Measurements from ENCODE around the gene SLC13A1. TPM values are rescaled to one million over a fixed set of nuclear protein-coding genes. Genes with fewer than 3 reads are reported as not detected.
A peak's percentile ranks its signal among the peaks of the same experiment; 100 is the strongest.
"Not testable (repeated sequence)": the region's sequence is repeated elsewhere in the genome, so short reads cannot be mapped to it uniquely, and the experiment has no call there.

Gene SLC13A1, protein sequence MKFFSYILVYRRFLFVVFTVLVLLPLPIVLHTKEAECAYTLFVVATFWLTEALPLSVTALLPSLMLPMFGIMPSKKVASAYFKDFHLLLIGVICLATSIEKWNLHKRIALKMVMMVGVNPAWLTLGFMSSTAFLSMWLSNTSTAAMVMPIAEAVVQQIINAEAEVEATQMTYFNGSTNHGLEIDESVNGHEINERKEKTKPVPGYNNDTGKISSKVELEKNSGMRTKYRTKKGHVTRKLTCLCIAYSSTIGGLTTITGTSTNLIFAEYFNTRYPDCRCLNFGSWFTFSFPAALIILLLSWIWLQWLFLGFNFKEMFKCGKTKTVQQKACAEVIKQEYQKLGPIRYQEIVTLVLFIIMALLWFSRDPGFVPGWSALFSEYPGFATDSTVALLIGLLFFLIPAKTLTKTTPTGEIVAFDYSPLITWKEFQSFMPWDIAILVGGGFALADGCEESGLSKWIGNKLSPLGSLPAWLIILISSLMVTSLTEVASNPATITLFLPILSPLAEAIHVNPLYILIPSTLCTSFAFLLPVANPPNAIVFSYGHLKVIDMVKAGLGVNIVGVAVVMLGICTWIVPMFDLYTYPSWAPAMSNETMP
- polyA plus RNA-seq (2014; cell fraction: cytosol; rRNA removed), result not detected in 2 replicates
- polyA plus RNA-seq (2014; cell fraction: nucleus; rRNA removed), result not detected in 2 replicates

DNA sequence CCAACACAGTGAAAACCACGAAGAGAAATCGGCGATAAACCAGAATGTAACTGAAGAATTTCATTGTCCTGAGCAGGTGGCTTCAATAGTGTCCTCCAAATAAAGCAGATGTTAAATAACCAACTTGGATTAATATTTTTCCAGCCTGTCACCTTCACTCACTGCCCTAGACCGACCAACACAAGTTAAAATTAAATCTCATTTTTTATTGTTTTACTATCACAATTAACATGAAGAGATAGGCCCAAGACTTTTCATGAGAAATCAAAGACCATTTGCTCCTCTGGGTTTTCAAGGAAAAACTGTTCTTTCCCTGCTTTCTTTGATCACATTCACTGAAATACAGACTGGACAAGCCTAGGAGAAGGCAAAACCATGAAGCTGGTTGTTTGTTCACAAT is at the start of gene SLC13A1:
SLC13A1 (minus strand) TSS at position 87 of the 400 bp plus-strand sequence; CDS start at position 64, 23 bp downstream.
- DNase-seq (ENCODE audit: low spot score), result no peak

DNA sequence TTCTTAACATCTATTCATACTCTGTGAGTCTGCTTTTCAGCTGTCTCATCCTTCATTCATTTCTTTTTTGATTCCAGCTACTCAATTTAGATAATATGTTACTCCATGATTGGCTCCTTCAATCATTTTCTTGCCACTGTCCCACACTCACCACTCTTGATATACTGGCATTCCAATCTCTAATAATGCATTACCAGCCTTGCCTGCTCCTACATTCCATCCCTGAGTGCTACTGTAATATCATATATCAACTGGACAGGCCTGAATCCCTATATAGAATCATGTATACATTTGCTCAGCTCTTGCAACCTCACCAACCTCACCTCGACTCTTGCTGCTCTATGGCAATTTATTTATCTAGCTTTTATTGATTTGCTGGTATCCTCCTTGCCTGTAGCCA is 45.0 kb upstream of the SLC13A1 start:
- no peak for DNase-seq (ENCODE audit: low spot score)

DNA sequence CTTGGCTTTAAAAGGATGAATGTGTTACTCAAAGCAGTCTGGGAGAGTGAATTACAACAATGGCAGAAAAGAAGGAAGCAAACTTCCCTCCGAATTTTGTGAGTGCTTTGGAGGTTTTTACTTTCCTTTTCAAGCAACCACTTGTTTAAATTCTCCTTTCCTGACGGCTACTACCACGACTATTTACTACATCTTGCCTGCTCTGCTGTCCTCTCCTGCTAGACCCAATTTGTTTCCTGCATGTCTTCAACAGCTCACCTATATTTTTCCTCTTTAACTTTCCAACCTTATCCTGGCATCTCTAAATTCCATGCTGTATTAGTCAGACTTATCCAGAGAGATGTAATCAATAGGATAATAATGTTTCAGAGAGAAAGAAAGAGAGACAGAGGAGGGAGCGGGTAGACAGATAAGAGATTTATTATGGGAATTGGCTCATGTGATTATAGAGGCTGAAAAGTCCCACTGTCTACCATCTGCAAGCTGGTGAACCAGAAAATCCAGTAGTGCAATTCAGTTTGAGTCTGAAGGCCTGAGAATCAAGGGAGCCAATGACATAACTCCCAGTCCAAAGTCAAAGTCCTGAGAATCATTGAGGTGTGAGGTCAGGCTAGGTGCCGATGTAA is 42.8 kb upstream of the SLC13A1 start:
- peak; percentile 69 for DNase-seq (ENCODE audit: low spot score)

DNA sequence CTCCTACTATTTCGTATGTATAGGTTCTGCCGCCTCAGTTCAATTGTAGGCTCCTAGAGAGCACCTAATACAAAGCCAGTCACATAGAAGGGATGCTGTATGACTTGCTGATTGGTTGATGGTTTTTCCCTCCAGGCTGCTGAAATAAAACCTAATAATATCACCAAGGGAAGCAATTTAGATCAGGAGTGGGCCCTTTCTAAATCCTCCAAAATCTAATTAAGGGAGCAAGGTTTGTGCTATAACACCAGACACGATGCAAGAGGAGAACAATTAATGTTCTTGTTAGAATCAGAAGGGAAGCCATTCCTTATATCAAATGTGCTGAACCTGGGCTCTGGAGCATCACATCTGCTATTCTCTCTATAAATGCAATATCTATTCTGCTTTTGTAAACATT is 42.0 kb upstream of the SLC13A1 start:
- peak; percentile 68 for DNase-seq (ENCODE audit: low spot score)

DNA sequence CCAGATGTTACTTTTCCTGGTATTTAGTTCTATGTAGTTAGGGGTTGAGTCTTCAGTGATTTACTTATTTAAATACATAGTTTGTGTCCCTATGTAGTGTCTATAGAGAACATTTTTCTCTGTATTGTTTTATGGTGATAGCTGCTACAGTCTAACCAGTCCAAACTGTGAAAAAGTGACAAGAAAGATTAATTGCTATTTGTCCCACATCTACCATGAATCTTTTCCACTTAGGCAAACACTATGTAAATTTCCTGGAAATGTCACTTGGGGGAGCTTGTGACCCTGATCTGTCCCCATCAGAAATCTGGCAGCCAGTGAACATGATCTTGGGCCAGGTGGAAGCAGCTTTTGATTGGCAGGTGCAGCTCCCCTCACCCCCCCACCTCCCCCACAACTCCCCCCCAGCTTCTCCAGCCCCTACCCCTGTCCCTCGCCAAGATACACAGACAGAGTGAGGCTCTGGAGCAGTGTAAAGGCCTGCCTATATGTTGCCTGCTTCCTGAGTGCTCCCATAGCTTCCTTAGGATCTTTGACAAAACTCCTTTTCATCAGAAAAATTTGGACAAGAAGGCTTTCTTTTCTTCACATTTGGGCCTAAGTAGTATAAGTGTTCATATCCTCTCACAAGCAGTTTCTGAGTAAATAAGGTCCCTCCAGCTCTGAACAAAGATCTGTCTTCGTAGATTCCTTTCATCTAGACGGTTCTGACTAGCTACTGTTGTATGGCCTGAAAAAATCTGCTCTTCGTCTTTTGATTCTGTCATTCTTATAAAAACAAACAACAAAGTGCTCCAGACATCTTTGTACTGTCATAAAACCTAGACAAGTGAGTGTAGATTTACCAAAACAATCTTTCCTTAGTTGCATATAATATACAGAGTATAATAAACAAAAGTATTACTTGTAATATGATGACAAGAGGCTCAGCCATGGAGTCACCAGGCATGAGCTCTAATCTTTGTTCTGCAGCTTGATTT is 31.5 kb upstream of the SLC13A1 start:
- DNase-seq (ENCODE audit: low spot score), result no peak

DNA sequence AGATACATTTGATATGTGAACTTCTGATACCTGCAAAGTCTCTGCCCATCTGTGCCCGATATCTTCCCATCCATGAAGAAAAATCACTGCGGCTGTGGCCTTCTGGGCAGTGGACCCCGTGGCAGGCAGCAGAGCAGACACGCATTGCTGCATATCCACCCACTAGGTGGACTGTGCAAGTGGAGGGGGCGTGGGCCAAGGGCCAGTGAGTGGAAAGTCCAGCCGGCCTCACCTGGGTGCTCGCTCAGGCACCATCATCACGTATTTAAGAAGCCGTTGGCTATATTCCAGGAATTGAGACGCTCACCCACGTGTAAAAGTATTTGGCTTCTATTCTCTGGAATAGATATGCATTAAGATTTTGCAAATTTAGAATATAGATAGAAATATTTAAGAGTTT is 30.8 kb upstream of the SLC13A1 start:
- no peak for DNase-seq (ENCODE audit: low spot score)

DNA sequence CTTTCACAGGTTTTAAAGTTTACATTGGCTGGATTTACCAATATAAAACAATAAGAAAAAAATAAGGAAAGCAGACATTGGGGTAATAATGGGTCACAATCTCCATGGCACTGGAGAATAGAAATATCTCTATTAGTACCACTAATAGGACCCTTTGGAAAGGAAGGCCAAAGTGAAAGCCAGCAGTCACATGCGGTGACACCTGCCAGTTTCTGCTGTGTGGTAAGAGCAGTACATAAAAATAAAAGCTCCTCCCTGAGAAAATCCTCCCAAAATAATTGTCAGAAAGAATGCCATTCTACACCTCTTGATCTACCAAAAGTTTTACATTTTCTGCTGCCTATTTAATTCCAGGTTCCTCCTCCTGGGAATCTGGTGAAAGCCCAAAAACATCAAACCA is 30.4 kb upstream of the SLC13A1 start:
- DNase-seq (ENCODE audit: low spot score), result no peak

DNA sequence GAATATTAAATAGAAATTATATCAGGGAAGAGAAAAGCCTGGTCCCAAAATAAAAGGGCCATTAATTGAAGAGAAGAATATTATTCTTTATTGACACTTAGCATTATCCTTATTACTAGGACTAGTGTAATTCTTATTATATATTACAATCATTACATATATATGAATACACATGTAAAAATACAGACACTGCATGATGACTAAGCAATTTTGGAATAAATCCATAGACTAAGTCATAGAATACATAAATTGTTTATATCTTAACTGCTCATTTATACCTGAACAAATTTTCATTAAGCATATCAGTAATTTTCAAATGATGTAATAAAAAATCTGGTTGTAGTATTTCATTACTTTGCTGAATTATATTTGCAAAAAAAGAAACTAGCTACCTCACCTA is 29.7 kb upstream of the SLC13A1 start:
- no peak for DNase-seq (ENCODE audit: low spot score)

DNA sequence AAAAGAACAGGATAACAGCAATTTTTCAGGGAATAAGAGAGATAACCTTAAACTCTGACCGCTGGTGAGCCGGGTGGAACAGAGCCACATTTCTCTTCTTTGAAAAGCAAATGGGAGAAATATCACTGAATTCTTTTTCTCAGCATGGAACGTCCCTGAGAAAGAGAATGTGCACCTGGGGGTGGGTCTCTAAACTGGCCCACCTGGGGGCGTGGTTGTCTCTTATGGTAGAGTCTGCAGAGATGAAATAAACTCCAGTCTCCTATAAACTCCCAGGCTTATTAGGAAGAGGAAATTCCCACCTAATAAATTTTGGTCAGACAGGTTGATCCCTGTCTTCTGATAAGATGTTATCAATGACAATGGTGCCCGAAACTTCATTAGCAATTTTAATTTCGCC is 27.9 kb upstream of the SLC13A1 start:
- DNase-seq (ENCODE audit: low spot score), result not testable (repeated sequence)

DNA sequence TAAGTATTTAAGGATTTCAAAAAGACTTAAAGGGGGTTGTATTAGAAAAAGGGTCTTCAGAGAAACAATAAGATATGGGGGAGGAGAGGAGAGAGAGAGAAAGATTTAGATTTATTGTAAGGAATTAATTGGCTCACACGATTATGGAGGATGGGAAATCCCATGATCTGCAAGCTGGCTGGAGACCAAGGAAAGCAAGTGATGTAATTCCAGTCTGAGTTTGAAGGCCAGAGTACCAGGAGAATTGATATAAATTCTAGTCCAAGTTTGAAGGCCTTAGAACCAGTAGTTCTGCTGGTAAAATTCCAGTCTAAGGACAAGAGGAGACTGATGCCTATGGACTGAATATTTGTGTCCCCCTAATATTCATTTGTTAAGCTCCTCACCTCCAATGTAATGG is 20.6 kb upstream of the SLC13A1 start:
- DNase-seq (ENCODE audit: low spot score), result no peak

DNA sequence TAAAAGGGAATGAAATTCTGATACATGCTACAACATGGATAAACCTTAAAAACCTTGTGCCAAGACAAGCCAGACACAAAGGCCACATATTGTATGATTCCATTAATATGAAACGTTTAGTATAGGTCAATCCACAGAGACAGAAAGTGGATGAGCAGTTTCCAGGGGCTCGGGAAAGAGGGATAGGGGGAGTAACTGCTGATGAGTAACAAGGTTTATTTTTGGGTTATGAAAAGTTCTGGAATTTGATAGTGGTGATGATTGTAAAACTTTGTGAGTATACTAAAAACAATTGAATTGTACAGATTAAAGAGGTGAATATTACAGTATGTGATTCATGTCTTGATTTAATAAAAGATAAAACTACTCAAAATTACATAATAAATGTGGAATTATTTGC is 19.1 kb upstream of the SLC13A1 start:
- DNase-seq (ENCODE audit: low spot score), result no peak

DNA sequence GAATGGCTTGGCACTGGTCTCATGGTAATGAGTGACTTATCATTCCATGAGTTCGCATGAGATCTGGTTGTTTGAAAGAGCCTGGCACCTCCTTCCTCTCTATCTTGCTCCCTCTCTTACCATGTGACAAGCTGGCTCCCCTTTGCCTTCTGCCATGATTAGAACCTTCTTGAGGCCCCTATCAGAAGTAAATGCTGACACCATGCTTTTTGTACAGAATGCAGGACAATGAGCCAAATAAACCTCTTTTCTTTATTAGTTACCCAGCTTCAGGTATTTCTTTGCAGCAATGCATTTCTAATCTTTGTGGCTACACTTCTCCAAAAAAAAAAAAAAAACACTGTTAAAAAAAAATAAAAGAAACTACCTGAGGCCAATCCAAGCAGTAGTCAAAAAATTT is 17.1 kb upstream of the SLC13A1 start:
- DNase-seq (ENCODE audit: low spot score), result no peak

DNA sequence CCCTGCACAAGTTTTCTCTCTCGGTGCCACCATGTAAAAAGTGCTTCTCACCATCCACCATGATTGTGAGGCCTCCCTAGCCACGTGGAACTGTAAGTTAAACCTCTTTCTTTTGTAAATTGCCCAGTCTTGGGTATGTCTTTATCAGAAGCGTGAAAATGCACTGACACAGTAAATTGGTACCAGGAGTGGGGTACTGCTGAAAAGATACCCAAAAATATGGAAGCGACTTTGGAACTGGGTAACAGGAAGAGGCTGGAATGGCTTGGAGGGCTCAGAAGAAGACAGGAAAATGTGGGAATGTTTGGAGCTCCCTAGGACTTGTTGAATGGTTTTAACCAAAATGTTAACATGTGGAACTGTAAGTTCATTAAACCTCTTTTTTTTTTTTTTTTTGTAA is 15.6 kb upstream of the SLC13A1 start:
- no peak for DNase-seq (ENCODE audit: low spot score)

DNA sequence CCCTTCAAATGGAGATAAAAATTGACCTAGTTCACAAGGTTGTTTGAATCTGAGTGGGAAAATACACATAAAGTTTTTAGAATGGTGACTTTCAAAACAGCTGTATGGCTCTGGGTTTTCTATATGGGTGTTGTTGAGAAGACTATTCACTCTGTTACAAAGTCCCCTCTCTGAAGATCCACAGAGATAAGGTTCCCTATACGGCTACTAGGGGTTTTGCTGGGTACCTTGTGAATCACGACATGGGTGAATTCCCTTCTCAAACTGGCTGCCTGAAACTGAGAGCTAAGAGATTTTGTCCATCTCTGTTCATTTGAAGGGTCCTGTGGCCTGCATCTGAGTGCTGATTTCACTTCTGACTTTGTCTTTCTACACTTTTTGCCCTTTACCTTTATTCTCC is 11.8 kb upstream of the SLC13A1 start:
- DNase-seq (ENCODE audit: low spot score), result no peak

DNA sequence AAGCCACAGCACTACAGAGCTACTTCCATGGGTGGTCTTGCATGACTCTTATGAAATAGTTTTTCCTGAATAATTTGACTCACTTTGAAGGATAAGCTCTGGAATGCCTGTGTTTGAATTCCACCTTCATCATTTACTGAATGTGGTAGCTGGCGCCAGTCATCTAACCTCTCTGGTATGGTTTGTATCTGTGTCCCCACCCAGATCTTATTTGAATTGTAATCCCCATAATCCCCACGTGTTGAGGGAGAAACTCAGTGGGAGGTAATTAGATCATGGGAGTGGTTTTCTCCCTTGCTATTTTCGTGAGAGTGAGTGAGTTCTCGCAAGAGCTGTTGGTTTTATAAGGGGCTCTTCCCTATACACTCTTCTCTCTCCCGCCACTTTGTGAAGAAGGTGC is 11.2 kb upstream of the SLC13A1 start:
- DNase-seq (ENCODE audit: low spot score), result no peak

DNA sequence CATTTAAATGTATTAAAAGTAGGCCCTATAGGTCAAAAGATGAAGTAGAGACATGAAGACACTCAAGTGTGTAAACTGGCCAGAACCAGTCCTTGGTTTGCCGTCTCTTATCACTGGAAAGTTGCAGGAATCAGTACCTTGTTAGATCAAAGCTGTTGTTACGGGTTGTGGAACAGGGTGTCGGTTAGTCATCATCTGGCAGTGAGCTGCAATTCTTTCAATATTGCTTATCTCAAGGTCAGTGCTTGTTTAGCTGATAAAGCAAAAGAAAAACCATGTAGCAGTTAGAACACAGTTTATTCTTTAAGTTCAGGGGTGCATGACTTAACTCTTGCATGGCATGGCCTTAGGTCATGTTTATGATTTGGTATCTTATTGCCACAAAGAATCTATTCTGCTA is 10.0 kb upstream of the SLC13A1 start:
- DNase-seq (ENCODE audit: low spot score), result no peak

DNA sequence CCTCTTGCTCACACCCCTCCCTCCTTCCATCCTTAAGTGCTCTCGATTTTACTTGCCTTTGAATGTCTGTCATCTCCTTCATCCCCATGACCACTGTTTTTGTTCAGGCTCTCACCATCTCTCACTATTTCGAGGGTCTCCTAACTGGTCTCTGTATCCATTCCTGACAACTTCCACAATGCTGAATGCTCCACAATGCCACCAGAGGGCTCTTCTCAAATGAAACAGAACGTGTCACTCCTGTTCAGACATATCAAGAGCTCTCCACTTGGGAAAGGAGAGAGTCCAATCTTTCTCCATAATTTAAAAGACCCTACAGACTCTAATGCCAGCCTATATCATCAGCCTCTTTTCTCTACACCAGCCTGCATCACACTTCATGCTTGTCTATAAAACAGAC is 9.0 kb upstream of the SLC13A1 start:
- peak; percentile 30 for DNase-seq (ENCODE audit: low spot score)

DNA sequence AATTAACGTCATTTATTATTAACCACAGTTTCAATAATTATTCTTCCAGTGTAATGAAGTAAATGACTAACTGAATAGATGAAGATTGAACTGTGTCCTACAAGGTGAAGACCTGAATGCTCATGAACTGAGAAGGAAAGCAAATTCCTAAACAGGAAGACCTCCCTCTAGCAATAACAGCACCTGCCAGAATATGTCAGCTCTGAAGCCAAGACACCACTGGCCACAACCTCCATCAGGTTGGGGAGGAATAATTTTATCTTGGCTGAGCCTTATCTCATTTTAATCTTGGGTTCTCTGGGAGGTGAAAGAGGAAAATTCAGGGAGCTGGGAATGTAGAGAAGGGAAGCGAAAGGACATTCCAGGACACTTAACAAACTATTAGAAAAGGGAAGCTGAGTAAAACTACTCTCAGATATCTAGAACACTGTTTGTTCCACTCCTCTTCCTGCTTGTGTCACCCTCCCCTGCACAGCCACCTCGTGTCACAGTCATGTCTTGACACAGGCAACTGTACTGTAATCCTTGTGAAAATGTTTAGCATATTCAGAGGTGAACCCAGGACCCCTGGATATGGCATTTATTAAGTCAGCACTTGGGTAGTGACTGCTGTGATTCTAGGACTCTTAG is 4.6 kb upstream of the SLC13A1 start:
- no peak for DNase-seq (ENCODE audit: low spot score)

DNA sequence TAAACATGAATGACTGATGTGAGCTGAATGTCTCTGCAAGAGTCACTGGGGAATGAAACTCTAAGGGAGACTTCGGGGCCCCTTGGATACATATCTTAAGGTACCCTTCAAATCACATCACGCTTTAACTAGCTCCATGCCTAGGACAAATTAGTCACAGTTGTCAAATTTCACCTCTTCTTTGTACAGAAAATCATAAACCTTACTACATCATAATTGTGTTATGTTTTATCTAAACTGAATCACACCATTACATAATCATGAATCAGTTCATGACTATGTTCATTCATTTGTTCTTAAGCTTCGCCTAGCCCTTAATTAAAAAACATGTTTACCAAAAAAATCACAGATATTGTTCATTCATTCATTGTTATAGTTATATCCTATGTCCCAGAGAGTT is 2.1 kb upstream of the SLC13A1 start:
- no peak for DNase-seq (ENCODE audit: low spot score)

DNA sequence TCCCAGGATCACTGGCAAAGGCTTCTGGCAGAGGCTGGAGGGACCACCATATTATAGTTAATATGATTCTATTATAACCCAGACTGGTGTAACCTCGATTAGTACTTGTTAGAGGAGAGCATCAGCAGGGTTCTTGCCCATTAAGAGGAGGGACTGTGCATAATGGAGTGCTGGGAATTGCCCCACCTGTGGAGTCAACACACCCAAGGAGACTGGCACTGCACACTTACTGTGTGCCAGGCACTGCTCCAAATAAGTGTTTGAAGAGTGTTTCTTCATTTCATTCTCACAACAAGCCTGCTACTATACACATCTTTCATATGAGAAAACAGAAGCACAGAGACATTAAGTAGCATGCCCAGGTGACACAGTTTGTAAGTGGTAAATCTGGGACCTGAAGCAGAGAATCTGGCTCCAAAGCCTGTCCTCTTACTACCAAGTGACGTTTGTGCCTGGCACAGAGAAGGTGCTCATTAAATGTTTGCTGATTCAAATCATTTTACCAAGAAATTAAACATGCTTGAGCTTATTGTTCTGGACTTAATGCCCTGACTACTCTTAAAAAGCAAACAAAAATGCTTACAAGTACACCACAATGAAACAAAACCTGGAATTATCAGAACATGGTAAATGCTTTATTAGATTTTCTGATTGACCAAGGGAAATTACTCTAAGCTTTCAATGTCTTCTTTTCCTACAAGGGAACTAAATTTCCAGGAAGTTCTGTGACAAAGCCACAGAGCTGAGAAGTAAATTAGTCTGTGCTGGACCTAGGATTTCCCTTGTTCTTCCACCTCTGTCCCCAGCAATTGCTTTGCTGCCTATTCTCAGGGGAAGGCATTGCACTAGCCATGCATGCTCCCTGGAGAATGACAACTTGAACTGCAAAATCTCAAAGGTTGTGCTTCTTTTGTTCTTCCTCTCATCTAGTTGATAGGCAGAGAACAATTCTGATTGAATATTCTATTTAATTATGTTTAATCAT is 809 bp downstream of the SLC13A1 start:
- DNase-seq (ENCODE audit: low spot score), result no peak

Data from SK-N-DZ (cell line).